HG02852 (cell line): ENCODE results near the gene WDR74.
"Not testable (repeated sequence)": the region's sequence is repeated elsewhere in the genome, so short reads cannot be mapped to it uniquely, and the experiment has no call there.

Experiments
- ATAC-seq: cut with Tn5 transposase; IDR thresholded peaks from one replicate; pipeline ENCODE4 v1.9.1; 2021; ENCODE audit warnings: mild to moderate bottlenecking, moderate library complexity; ENCODE audit not compliant: unreplicated experiment

Gene WDR74

DNA sequence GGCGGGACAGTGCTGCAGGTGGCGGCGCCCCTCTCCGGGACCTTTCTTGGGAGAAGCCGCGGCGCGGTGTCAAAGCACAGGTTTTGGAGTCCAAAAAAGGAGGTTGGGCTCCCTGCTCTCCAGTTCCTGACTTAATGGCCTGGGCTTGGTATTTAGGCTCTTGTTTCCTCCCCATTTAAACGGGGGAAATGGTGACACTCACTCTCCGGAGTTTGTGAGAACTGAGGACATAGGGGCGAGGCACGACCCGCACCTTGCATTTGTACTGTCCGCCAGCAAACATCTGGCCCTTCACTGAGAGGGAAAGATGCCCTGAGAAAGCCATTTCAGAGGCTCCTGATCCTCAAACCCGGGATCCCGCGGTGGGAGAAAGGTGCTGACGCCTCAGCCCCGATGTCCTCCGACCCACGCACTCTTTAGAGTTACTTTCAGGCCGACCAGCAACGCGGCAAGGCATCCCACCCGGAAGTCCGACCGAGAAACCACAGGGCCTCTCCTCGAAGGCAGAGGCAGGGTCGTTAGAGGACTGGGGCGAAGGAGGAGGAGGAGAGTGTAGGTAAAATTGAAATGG lies 2.9 kb upstream of the WDR74 start:
- ATAC-seq: no peak

DNA sequence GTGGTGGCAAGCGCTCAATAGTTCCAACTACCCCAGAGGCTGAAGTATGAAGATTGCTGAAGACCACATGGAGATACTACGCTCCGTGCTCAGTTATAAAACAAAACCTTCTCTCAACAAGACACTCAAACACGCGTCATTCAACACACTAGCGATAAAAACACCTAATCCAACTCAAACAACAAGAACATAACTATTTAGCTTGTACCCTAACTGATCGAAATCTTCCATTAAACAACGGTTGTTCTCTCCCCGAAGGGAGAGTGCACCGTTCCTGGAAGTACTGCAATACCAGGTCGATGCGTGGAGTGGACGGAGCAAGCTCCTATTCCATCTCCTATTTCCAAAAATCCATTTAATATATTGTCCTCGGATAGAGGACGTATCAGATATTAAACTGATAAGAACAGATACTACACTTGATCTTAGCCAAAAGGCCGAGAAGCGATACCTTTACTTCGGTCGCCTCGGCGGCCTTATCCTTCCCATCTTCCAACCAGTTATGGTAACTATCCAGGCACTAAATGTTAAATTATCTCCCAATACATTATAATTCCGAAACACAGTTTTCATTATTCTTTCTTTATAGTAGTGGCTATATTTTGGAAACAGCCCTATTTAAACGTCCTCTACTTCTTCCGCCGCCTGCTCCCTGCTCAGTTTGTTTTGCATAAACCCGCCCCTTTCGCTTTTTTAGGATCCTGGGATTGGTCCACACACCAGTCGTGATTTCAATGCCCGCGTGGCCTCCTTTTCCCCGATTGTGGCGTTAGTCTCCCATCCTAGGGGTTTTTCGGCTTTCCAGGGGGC lies 2.2 kb upstream of the WDR74 start:
- peak; percentile 63 for ATAC-seq

DNA sequence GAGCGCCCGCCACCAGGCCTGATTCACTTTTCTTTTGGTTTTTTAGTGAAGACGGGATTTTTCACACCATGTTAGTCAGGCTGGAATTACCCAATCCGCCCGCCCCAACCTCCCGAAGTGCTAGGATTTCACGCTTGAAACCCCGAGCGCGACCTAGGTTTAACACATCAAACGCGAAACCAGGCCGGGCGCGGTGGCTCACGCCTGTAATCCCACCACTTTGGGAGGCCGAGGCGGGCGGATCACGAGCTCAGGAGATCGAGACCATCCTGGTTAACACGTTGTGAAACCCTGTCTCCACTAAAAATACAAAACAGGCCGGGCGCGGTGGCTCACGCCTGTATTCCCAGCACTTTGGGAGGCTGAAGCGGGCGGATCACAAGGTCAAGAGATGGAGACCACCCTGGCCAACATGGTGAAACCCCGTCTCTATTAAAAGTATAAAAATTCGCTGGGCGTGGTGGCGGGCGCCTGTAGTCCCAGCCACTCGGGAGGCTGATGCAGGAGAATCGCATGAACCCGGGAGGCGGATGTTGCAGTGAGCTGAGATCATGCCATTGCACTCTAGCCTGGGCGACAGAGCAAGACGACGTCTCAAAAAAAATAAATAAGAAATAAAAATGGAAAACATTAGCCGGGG lies 1.5 kb upstream of the WDR74 start:
- ATAC-seq: peak; percentile 7

DNA sequence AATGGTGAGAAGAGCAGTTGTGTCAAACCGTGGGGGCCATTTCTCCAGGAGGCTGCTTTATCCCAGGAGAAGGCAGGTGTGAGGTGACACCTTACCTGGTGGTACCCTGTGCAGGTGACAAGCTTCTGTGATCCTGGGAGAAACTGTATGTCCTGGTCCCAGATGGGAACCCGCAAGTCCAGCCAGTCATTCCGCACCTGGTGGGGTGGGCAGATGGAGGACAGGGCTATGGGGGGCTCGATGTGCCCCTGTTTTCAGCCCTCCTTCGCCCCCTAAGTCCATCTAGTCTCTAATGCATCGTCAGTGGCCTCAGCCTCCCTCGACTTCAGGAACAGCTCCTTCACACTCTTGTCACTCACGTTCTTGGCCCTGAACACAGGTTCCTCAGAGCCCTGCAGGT lies 4.1 kb downstream of the WDR74 start:
- no peak for ATAC-seq

GRCh38 chr11:62832336-62833234 lies 6.8 kb downstream of the WDR74 start, which contains the start of gene TEX54:
Gene TEX54, minus strand, starts transcription at chr11:62832841.
- ATAC-seq: peak; percentile 13

GRCh38 chr11:62831520-62832335 lies 7.7 kb downstream of the WDR74 start, which contains the start of gene STX5:
Gene STX5, minus strand, starts transcription at chr11:62832051. Its CDS starts 808 bp downstream, at chr11:62831243.
- ATAC-seq: peak; percentile 85

GRCh38 chr11:62830904-62831519 lies 8.4 kb downstream of the WDR74 start:
- no peak for ATAC-seq

DNA sequence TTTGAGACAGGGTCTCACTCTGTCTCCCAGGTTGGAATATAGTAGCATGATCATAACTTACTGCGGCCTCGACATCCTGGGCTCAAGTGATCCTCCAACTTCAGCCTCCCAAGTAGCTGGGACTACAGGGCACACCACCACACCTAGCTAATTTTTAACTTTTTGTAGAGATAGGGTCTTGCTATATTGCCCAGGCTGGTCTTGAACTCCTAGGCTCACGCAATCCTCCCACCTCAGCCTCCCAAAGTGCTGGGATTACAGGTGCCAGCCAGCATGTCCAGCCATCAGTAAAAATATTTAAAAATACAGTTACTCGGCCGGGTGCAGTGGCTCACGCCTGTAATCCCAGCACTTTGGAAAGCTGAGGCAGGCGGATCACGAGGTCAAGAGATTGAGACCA lies 11.3 kb downstream of the WDR74 start:
- ATAC-seq: not testable (repeated sequence)

DNA sequence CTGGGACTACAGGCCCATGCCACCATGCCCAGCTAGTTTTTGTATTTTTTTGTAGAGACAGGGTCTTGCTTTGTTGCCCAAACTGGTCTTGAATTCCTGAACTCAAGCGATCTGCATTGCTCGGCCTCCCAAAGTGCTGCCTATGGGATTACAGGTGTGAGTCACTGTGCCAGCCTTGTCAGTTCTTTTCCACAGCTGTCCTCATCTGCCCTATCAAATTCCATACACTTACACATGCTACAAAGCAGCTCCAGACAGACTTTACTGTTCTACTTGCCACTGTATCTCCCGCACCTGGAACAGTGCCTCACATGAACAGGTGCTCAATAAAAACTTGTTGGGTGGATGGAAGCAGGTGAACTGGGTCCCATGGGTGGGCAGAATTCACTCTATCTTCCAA lies 15.7 kb downstream of the WDR74 start:
- ATAC-seq: no peak

GRCh38 chr11:62817129-62817528 lies 22.3 kb downstream of the WDR74 start:
- no peak for ATAC-seq

DNA sequence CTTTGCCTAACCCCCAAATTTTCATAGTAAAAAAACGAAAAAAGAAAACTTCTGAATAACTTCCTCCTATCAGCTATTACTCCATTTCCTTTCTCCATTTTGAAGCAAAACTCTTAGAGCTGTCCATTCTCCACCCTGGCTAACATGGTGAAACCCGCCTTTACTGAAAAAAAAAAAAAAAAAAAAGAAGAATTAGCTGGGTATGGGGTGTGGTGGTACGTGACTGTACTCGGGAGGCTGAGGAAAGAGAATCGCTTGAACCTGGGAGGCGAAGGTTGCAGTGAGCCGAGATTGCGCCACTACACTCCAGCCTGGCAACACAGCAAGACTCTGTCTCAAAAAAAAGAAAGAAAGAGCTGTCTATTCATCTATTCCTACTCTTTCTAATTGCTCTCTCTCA lies 22.8 kb downstream of the WDR74 start:
- ATAC-seq: no peak

- ATAC-seq: no peak
These were observed 27.7 kb downstream of the WDR74 start for GRCh38 chr11:62811659-62812058.

GRCh38 chr11:62810748-62811147 lies 28.6 kb downstream of the WDR74 start:
- no peak for ATAC-seq

DNA sequence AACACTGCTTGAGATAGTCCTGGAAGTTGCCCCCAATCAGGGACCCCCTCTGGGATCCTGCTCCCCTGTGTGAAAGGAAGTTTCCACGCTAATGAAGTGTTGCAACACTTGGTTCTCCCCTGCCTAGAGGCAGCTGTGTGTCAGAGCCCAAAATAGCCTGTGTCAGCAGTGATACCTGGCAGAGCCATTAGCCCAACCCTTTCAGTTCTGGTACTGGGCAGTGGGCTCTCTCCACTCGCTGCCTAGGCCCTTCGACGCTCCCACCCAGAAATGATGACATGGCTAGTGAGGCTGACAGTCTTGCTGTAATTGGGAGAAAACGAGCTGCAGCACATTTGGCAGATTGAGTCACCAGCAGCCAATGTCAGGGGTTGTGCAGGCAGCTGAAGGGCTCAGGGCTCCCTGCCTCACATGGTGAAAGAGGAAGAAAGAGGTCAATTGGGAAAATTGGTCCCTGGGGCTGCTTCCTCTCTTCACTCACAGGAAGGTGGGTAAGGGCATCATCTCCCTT lies 32.7 kb downstream of the WDR74 start:
- no peak for ATAC-seq

DNA sequence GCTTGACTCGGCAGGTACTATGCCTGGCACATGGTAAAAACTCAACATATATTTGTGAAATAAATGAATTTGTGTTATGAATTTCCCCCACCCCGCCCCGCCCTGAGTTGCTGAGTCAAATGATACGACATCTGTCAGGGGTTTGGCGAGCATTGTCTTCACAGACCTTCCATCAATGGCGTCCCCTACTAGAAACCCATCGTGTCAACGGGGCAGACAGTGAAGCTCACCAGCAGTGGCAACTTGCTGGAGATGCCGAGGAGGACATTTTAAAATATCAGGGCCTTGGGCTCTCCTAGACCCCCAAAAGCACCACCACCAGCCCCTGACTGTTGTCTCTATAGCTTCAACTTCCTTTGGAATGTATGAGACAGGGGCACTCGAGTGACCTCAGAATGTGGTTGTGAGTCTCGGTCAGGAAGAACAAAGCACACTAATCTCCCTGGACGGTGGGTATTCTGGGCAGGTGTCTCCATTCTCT lies 33.4 kb downstream of the WDR74 start:
- ATAC-seq: no peak

DNA sequence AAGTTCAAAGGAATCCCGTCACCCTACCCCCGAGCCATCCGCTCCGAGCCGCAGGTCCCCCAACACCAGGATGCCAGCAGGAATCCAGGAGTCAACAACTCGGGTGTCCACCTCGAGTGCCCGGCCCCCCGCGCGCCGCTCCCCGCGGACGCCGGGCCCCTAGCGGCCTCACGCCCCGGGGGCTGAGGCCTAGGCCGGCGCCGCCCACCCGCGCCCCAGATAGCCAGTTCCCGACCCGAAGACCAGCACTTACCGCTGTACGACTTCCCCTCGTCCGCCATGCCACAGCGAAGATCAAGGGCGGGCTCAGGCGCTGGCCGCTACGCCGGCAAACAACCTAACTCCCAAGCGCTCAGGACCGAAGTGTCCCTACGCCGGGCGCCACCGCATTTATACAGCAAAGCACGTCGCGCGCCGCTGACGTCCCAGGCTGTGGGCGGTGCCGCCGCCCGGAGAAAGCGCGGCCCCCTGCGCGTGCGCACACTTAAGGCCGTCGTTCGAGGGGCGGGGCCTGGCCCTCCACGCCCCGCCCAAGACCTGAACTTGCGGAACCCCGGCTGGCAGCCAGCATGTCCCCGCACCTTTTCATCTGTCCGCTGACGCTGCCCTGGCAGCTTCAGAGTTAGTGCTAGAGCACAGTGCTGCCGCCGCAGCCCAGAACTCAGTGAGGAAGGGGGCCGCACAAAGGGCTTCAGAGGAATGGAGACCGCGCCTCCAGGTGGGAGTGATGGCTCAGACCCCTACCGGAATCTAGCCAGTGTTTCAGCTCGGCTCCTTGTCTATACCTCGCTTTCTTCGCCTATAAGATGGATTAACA lies 34.1 kb downstream of the WDR74 start, which contains the start of gene NXF1:
Gene NXF1, minus strand, starts transcription at position 365 of the 817 bp plus-strand sequence. Its CDS starts 84 bp downstream, at position 281.
- peak; percentile 77 for ATAC-seq

GRCh38 chr11:62804310-62805075 lies 34.9 kb downstream of the WDR74 start:
- ATAC-seq: peak; percentile 25
